IPS DF 6.9 (cell line): ENCODE data around the gene CDH23.

ENCODE experiments used
- DNase-seq: peaks from one replicate; pipeline ENCODE4 v3.0.0-alpha.2; 2013; ENCODE audit warnings: low read depth, low spot score
- H3K27ac ChIP-seq: one replicate; pipeline ENCODE4 v1.5.1; 2013; ENCODE audit warnings: low read length, control low read depth
- H3K27me3 ChIP-seq: 2 replicates; pipeline ENCODE4 v1.6.1; 2013; ENCODE audit warnings: mild to moderate bottlenecking, low read length; ENCODE audit not compliant: control insufficient read depth, insufficient read depth
- H3K36me3 ChIP-seq: 2 replicates; pipeline ENCODE4 v1.6.1; 2013; ENCODE audit warnings: low read length; ENCODE audit not compliant: control insufficient read depth, insufficient read depth
- H3K4me1 ChIP-seq: 2 replicates; pipeline ENCODE4 v1.6.1; 2013; ENCODE audit warnings: low read length; ENCODE audit not compliant: control insufficient read depth, insufficient read depth
- H3K4me3 ChIP-seq: 2 replicates; pipeline ENCODE4 v1.5.1; 2013; ENCODE audit warnings: mild to moderate bottlenecking, low read length
- H3K9me3 ChIP-seq: 2 replicates; pipeline ENCODE4 v1.6.1; 2013; ENCODE audit warnings: low read length, inconsistent platforms; ENCODE audit not compliant: control insufficient read depth, insufficient read depth
- WGBS: extraction: QIAGEN DNeasy Blood & Tissue Kit; methylation state at CpG from one replicate; pipeline ENCODE4 v1.1.7; 2013; ENCODE audit warnings: mixed read lengths, missing lambda C conversion rate; ENCODE audit not compliant: insufficient read length, insufficient coverage; 5-methylcytosine and 5-hydroxymethylcytosine counted together

CDH23 gene

DNA sequence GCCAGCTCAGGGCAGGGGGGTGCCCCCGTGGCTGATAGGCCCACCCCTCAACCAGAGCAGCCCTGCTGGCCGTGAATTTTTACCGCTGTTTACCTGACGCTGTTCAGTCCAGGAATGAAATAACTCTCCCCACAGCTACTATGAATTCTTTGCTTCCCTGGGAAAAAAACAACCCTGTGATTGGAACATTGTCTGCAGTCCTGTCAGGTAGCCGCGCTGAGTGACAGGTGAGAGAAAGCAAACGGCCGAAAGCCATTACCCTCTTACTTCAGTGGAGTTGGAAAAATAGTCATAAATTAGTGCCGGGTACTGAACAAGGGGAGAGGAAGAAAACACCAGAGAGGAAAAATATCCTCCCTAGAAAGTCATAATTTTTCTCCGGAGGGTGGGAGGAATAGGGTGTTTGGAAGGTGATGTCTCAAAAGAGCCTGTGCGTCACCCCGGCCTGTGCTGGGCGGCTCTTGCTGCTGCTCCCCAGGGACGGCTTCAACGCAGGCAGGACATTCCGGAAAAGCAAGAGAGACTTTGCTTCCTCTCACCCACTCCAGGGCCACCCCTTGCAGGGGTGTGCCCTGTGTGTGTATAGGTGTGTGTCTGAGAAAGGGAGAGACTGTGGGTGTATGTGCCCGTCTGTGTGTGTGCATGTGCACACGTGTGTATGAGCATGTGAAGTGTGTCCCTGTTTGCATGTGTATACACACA is 69.0 kb downstream of the CDH23 start:
- no CpG with 5 or more reads among the region's 18 CpGs for WGBS
- H3K27ac ChIP-seq: no peak overlapping the region
- H3K4me3 ChIP-seq: no peak overlapping the region
- H3K36me3 ChIP-seq: no peaks in the 10 kb centered on the region
- DNase-seq: no peak
- H3K4me1 ChIP-seq: no peaks in the 10 kb centered on the region
- no peaks in the 10 kb centered on the region for H3K27me3 ChIP-seq
- no peaks in the 10 kb centered on the region for H3K9me3 ChIP-seq

DNA sequence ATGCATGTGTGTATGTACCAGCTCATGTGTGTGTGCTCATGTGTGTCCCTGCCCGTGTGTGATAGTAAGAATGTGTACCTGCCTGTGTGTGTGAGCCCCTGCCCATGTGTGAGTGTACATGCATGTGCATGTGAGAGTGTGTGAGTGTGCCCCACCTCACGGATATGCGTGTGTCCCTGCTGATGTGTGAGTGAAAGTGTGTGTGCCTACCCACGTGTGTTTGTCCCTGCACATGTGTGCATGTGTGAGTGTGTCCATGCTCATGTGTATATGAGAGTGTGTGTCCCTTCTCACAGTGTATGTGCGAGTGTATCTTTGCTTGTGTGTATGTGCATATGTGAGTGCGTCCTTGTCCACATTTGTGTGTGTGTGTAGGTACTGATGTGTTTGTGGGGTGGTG is 69.6 kb downstream of the CDH23 start:
- Histone ChIP-seq H3K36me3 (no peaks in the 10 kb centered on the region), H3K27ac (no peak overlapping the region), H3K4me1 (no peaks in the 10 kb centered on the region), H3K9me3 (no peaks in the 10 kb centered on the region), H3K27me3 (no peaks in the 10 kb centered on the region), H3K4me3 (no peak overlapping the region)
- no CpG with 5 or more reads among the region's 6 CpGs for WGBS
- no peak for DNase-seq

DNA sequence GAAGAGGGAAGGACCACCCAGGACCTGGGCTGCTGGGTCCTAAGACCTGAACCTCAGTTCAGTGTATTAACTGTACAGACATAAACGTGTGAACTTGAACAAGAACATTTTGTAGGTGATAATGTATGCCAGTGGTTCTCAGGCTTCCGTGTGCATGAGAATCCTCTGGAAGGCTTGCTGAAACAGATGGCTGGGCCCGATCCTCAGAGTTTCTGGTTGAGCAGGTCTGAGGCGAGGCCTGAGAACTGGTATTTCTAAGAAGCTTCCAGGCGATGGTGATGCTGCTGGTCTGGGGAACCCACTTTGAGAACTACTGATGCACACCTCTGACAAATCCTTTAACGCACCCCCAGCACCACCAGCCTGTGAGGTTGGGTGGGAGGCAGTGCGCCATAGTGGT is 70.4 kb downstream of the CDH23 start:
- Histone ChIP-seq H3K36me3 (no peaks in the 10 kb centered on the region), H3K9me3 (no peaks in the 10 kb centered on the region)
- no CpG with 5 or more reads among the region's 7 CpGs for WGBS

DNA sequence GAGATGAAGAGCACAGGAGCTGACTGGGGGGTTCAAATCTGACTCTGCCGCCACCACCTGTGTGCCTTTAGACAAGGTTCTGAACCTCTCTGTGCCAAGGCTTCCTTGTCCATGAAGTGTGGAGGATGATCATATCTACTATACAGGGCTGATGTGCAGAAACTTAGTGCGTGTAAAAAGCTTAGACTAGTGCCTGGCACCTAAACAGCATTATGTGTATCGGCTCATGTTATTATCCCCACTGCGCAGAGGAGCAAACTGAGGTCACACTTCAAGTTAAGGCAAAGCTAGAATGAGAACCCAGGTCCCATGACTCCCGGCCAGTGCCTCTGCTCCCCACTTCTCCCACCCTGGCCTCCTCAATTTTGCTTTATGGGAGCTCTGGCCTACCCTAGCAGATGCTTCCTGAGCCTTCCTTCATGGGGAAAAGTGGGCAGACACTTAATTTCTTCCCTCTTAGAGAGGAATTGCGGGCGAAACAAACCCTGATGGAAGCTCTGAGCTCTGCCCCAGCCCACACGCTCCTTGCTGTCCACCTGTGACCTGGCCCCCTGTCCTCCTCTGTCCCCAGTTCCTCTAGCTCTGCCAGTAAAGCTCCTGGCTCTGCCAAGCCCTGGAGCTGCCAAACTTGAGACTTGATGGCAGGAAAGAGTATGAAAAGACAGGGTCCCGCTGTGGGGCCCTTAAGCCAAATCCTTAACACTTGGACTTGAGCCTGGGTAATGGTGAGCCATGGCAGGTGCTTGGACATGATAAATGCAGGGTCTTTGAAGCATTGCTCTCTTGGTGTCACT is 71.0 kb downstream of the CDH23 start:
- no CpG with 5 or more reads among the region's 9 CpGs for WGBS

More for the DNA sequence above, 70.4 kb downstream of the CDH23 start:
- no peak for DNase-seq
- no peaks in the 10 kb centered on the region for H3K27me3 ChIP-seq
- no peak overlapping the region for H3K27ac ChIP-seq
- no peaks in the 10 kb centered on the region; the same call in 1 of the 2 replicates for H3K4me1 ChIP-seq
- no peak overlapping the region for H3K4me3 ChIP-seq

DNA sequence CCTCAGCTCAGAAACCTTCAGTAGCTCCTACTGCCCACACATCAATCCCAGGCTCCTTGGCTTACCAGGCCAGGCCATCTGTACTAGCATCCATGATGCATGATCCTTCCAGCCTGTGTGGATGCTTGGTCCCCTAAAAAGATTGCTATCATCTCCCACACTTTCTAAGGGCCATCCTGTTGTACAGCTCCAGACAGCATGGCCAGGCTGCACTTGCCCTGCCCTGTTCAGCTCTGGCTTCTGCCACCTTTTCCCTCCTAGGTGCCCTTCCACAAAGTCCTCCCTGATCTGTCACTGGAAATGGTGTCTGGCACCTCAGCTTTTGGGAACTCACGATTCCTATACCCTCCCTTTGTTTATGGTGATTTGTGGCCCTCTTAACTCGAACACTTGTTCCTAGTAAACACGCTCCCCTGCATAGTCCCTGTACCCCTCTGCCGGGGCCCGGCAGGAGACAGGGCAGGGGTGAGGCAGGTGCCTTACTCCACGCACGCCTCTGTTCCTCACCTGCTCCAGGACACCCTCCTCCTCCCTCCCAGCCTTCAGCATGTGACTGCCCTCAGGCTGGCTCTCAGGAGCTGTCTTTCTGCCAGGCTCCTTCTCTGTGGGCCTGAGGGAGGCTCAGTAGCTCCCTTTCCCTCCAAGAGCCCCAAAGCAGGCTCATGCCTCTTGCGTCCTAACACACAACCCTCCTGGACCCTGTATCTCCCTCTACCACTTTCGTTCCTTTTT is 71.8 kb downstream of the CDH23 start:
- no peak overlapping the region for H3K27ac ChIP-seq
- no peak overlapping the region for H3K4me3 ChIP-seq
- H3K27me3 ChIP-seq: no peaks in the 10 kb centered on the region
- no peaks in the 10 kb centered on the region for H3K9me3 ChIP-seq
- H3K4me1 ChIP-seq: no peaks in the 10 kb centered on the region; the same call in 1 of the 2 replicates
- DNase-seq: no peak
- H3K36me3 ChIP-seq: no peaks in the 10 kb centered on the region
- no CpG with 5 or more reads among the region's 9 CpGs for WGBS

More for the DNA sequence above, 71.0 kb downstream of the CDH23 start:
- Histone ChIP-seq H3K4me3 (no peak overlapping the region), H3K36me3 (no peaks in the 10 kb centered on the region), H3K9me3 (no peaks in the 10 kb centered on the region), H3K4me1 (no peaks in the 10 kb centered on the region; the same call in 1 of the 2 replicates), H3K27ac (no peak overlapping the region), H3K27me3 (no peaks in the 10 kb centered on the region)
- DNase-seq: no peak

DNA sequence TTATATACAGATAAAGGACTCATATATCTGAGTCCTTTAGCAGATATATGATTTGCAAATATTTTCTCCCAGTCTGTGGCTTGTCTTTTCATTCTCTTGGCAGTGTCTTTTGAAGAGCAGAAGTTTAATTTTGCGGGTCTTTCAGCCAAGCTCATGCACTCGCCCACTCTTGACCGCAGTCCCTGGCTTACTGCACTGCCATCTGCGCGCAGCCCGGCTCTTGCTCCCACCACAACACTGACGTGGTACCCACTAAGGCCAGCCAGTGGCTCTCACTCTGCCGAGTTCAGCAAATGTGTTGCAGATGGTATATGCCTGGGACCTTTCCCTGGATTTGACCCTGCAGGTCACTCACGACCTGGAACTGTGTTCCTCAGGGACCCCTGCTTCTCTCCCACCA is 74.3 kb downstream of the CDH23 start:
- Histone ChIP-seq H3K4me1 (peaks cover 2% of the 10 kb centered on the region; the same call in 1 of the 2 replicates), H3K9me3 (no peaks in the 10 kb centered on the region), H3K4me3 (no peak overlapping the region), H3K36me3 (no peaks in the 10 kb centered on the region), H3K27ac (no peak overlapping the region), H3K27me3 (no peaks in the 10 kb centered on the region)
- no CpG with 5 or more reads among the region's 9 CpGs for WGBS
- no peak for DNase-seq

DNA sequence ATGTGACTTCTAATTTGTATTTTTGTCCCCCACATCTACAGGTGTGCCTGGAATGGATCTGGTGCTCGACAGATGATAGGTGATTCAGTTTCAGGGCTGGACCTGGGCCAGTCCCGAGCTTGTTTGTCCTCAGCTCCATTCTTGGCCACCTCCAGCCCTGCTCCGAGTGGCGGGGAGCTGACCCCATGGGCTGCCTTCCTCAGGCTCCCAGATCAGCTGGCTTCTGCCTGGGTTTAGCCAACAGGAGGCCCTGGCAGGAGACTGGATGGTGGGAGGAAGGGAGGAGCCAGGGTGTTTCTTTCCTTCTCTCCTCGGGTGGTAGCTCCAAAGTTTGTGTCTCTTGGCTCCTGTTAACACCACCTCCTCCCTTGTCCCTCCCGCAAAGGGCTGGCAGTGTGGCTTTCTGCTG is 75.2 kb downstream of the CDH23 start:
- Histone ChIP-seq H3K36me3 (no peaks in the 10 kb centered on the region), H3K27ac (no peak overlapping the region), H3K9me3 (no peaks in the 10 kb centered on the region), H3K4me1 (peaks cover 2% of the 10 kb centered on the region; the same call in 1 of the 2 replicates), H3K27me3 (no peaks in the 10 kb centered on the region), H3K4me3 (no peak overlapping the region)
- no CpG with 5 or more reads among the region's 6 CpGs for WGBS
- DNase-seq: no peak

DNA sequence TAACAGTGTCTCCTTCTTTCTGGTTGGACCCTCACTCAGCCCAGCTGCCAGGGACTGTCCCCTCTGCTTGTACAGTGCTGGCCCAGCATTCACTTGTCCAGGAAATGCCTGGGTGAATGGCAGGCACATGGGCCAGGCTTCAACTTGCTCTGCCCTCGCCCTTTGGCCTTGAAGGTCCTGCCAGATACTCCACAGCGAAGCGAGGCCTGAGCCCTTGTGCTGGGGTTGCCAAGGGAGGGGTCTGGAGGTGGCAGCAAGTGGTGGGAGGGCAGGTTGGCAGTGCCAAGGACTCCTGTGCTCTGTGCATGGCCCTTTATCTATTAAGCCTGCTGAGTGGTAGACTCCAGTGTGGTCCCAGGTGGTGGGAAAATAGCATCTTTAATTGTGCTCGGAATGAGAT is 75.7 kb downstream of the CDH23 start:
- Histone ChIP-seq H3K4me3 (no peak overlapping the region; the same call in 1 of the 2 replicates), H3K9me3 (no peaks in the 10 kb centered on the region), H3K27me3 (no peaks in the 10 kb centered on the region), H3K4me1 (peaks cover 2% of the 10 kb centered on the region; the same call in 1 of the 2 replicates), H3K27ac (no peak overlapping the region), H3K36me3 (no peaks in the 10 kb centered on the region)
- no CpG with 5 or more reads among the region's 4 CpGs for WGBS
- DNase-seq: no peak

DNA sequence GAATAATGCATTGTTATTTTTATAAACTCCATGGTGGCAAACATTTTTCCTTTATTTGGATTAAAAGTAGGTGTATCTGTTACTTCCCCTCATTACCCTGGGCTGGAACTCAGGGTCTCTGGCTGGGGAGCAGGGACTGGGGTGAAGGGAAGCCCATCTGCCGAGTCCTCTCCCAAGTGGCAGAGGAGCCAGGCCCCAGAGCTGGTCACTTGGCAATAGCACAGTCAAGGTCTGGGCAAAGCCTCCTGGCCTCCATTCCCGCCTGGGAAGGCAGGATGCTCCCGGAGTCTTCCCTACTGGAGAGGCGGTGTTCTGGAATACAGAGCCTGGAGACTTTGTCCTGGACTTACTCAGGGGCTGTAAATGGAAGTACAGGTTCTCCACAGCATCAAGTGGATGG is 76.2 kb downstream of the CDH23 start:
- H3K36me3 ChIP-seq: no peaks in the 10 kb centered on the region
- no peak overlapping the region for H3K4me3 ChIP-seq
- no peak for DNase-seq
- no peak overlapping the region for H3K27ac ChIP-seq
- H3K27me3 ChIP-seq: no peaks in the 10 kb centered on the region
- H3K9me3 ChIP-seq: no peaks in the 10 kb centered on the region
- WGBS: no CpG with 5 or more reads among the region's 4 CpGs
- H3K4me1 ChIP-seq: peaks cover 2% of the 10 kb centered on the region; the same call in 1 of the 2 replicates
